ENCODE results near the gene NUP50. TPM values are rescaled to one million over a fixed set of nuclear protein-coding genes. Genes with fewer than 3 reads are reported as not detected.

The NUP50 gene
- total RNA-seq, 4 donors from 2014 or later, result 33.9 to 66.5 (median 57.7) TPM

- no peak for TF ChIP-seq CTCF (IDR thresholded peaks at IDR 0.05)
- no peak for DNase-seq (ENCODE audit: low spot score)
- no peak for ATAC-seq (ENCODE audit: low FRiP score)
Measured at GRCh38 chr22:45235851-45236342, 72.2 kb downstream of the NUP50 start.

GRCh38 chr22:45237065-45237990 is 73.6 kb downstream of the NUP50 start:
- no peak for ATAC-seq (ENCODE audit: low FRiP score)
- no peak for DNase-seq (ENCODE audit: low spot score)
- no peak for TF ChIP-seq CTCF (IDR thresholded peaks at IDR 0.05)

Small RNA genes within 50 kb of the gene (small RNA-seq; reads per million reads assigned to genes)
- 0.39 reads per million for gene MIR1249

Other genes starting within 250 kb of the NUP50 start
- under 1 TPM in 1 of 4 donors, not detected in 3; 0.44 TPM for gene PHF21B, start 153.9 kb upstream of the NUP50 start, total RNA-seq
- 10 to 100 TPM; 27.4 to 58.8 (median 50.2) TPM for gene KIAA0930, start 77.0 kb downstream of the NUP50 start, total RNA-seq
- not detected for gene UPK3A, start 121.0 kb downstream of the NUP50 start, total RNA-seq
- 10 to 100 TPM; 16.9 to 59.0 (median 33.7) TPM for gene FAM118A, start 146.0 kb downstream of the NUP50 start, total RNA-seq
- gene SMC1B, start 249.7 kb downstream of the NUP50 start, total RNA-seq, result not detected
- gene RIBC2, start 249.8 kb downstream of the NUP50 start, total RNA-seq, result under 1 TPM in 1 of 4 donors, not detected in 3; 0.56 TPM